Fibroblast of pulmonary artery (primary cell): ENCODE results near the gene DACH2.

Experiments
- DNase-seq: peaks from one replicate; pipeline ENCODE4 v3.0.0-alpha.2; 2010; ENCODE audit warnings: low read depth
- H3K4me3 ChIP-seq: replicated peaks from 2 replicates; pipeline ENCODE4 v1.5.1; 2011; ENCODE audit warnings: low read depth, mild to moderate bottlenecking, control low read depth, low read length, moderate library complexity
- CTCF ChIP-seq: IDR thresholded peaks from 2 replicates; pipeline ENCODE4 v1.5.1; 2011; ENCODE audit warnings: mild to moderate bottlenecking, control low read depth, low read length, inconsistent platforms; ENCODE audit errors: missing control alignments

Gene DACH2

DNA sequence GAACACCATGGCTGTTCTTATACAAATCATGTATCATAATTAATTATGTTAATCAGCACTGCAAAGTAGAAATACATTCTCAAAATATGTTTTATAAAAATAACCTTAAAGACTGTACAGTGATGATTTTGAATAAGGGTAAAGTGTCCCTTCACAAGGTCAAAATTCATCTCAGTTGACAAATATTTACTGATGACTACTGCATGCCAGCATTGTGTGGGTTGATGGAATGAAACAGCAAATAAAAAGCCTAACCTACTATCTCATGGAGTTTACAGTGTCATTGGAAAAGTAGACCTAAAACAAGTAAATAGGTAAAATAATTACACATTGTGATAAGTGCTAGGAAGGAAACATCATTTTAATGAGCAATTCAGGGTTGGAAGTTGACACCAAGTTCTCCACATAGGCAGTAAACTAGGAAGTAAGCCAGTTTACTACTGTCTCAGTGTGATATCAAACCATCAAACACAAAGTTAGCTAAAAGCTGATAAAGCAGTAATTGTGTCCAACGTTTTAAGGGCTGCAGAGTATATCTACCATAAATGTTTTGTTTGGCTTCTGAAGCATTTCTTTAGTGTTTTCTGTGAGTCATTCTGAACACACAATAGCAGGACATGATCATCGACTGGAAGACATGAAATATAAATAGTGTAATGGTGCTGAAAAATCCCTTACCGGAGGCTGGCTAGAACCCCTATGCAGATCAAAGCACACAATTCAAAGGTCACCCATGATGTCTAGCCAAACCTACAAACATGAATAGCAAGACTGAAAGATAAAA, 221.8 kb downstream of the DACH2 start:
- TF ChIP-seq CTCF, result no peak
- no peak for DNase-seq
- no peak overlapping the region for H3K4me3 ChIP-seq

GRCh38 chrX:86370927-86371326, 222.7 kb downstream of the DACH2 start:
- no peak for DNase-seq
- TF ChIP-seq CTCF, result no peak
- H3K4me3 ChIP-seq, result no peak overlapping the region

GRCh38 chrX:86379209-86379608, 231.0 kb downstream of the DACH2 start:
- DNase-seq, result no peak
- H3K4me3 ChIP-seq, result no peak overlapping the region
- no peak for TF ChIP-seq CTCF

DNA sequence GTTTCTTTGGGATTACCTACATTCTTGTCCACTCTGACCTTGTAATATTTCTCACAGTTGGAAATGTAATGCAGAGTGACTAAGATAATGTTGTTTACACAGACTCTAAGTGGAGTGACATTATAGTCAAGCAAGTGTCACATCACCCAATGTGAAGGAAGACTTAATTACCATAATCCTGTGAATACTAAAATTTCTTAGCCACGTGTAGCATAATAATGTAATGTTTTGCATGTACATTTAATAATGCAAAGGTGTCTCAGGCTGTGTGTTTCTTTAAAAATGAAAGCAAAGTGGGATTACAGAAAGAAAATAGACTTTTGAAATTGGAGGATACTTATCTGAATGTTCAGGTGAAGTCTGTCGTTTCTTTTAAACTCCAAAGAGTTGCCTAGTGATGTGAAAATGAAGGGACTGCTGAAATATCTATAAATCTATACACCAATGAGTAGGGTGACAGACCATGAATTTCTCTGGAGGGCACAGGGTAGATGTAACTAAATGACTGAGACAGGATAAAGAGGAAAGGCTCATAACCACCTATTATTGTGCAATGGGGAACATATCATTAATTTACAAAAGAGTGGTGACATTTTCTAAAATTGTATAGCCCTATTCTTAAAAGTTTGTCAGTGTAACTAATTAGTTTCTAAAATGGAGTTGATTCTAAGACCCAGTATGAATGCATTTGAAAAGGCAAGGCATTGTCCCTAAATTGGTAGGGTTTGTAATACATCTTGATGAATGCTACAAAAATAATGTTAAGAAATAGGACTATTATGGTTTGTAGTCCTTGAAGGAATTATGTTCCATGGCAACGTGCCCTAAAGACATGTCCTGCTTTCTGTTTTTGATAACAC, 235.7 kb downstream of the DACH2 start:
- no peak for DNase-seq
- H3K4me3 ChIP-seq, result no peak overlapping the region
- no peak for TF ChIP-seq CTCF

- DNase-seq, result no peak
- no peak for TF ChIP-seq CTCF
- no peak overlapping the region for H3K4me3 ChIP-seq
These were observed 259.1 kb downstream of the DACH2 start for GRCh38 chrX:86407371-86407770.

GRCh38 chrX:86421771-86422170, 273.5 kb downstream of the DACH2 start:
- no peak for TF ChIP-seq CTCF
- DNase-seq, result no peak
- H3K4me3 ChIP-seq, result no peak overlapping the region
